ENCODE results near the gene EDN2. TPM values are rescaled to one million over a fixed set of nuclear protein-coding genes. Genes with fewer than 3 reads are reported as not detected.

EDN2 gene
- total RNA-seq, 1 donor from 2014 or later, result 0.47 TPM

GRCh38 chr1:41432481-41433280, 51.8 kb downstream of the EDN2 start:
- Histone ChIP-seq H3K27me3 (ENCODE audit: low read depth) (peaks cover 17% of the 10 kb centered on the region), H3K4me1 (peaks cover 44% of the 10 kb centered on the region), H3K9me3 (replicated peaks) (no peaks in the 10 kb centered on the region), H3K36me3 (no peaks in the 10 kb centered on the region), H3K27ac (replicated peaks) (peak overlapping the region; percentile 90), H3K4me3 (peak overlapping the region; percentile 5)
- peak; percentile 95 for TF ChIP-seq CTCF (IDR thresholded peaks at IDR 0.05; ENCODE audit: borderline replicate concordance)
- DNase-seq, result peak; percentile 88
- intact Hi-C loops (cut with micrococcal nuclease), result no loop called here

GRCh38 chr1:41431490-41432350, 52.8 kb downstream of the EDN2 start:
- Histone ChIP-seq H3K4me1 (peaks cover 44% of the 10 kb centered on the region), H3K27me3 (ENCODE audit: low read depth) (peaks cover 17% of the 10 kb centered on the region), H3K27ac (replicated peaks) (peak overlapping the region; percentile 90), H3K36me3 (no peaks in the 10 kb centered on the region), H3K4me3 (peak overlapping the region; percentile 5), H3K9me3 (replicated peaks) (no peaks in the 10 kb centered on the region)
- intact Hi-C loops (cut with micrococcal nuclease), result no loop called here
- DNase-seq, result peak; percentile 31
- TF ChIP-seq CTCF (IDR thresholded peaks at IDR 0.05; ENCODE audit: borderline replicate concordance), result no peak

GRCh38 chr1:41430582-41430981, 53.9 kb downstream of the EDN2 start:
- Histone ChIP-seq H3K4me3 (no peak overlapping the region), H3K27me3 (ENCODE audit: low read depth) (peaks cover 14% of the 10 kb centered on the region), H3K36me3 (no peaks in the 10 kb centered on the region), H3K9me3 (replicated peaks) (no peaks in the 10 kb centered on the region), H3K4me1 (peaks cover 37% of the 10 kb centered on the region), H3K27ac (replicated peaks) (no peak overlapping the region)
- intact Hi-C loops (cut with micrococcal nuclease), result no loop called here
- TF ChIP-seq CTCF (IDR thresholded peaks at IDR 0.05; ENCODE audit: borderline replicate concordance), result no peak
- DNase-seq, result no peak

GRCh38 chr1:41430069-41430468, 54.4 kb downstream of the EDN2 start:
- Histone ChIP-seq H3K9me3 (replicated peaks) (no peaks in the 10 kb centered on the region), H3K36me3 (no peaks in the 10 kb centered on the region), H3K4me3 (no peak overlapping the region), H3K27ac (replicated peaks) (no peak overlapping the region), H3K27me3 (ENCODE audit: low read depth) (peaks cover 10% of the 10 kb centered on the region), H3K4me1 (peaks cover 33% of the 10 kb centered on the region)
- no peak for TF ChIP-seq CTCF (IDR thresholded peaks at IDR 0.05; ENCODE audit: borderline replicate concordance)
- no peak for DNase-seq
- intact Hi-C loops (cut with micrococcal nuclease), result no loop called here

- no peak overlapping the region for H3K27ac ChIP-seq (replicated peaks)
- no peak for DNase-seq
These were observed 54.8 kb downstream of the EDN2 start for GRCh38 chr1:41429641-41430035.

More at GRCh38 chr1:41429641-41430035, 54.8 kb downstream of the EDN2 start:
- Histone ChIP-seq H3K4me1 (peaks cover 33% of the 10 kb centered on the region), H3K36me3 (no peaks in the 10 kb centered on the region), H3K9me3 (replicated peaks) (no peaks in the 10 kb centered on the region), H3K27me3 (ENCODE audit: low read depth) (peaks cover 9% of the 10 kb centered on the region), H3K4me3 (no peak overlapping the region)
- intact Hi-C loops (cut with micrococcal nuclease), result no loop called here
- TF ChIP-seq CTCF (IDR thresholded peaks at IDR 0.05; ENCODE audit: borderline replicate concordance), result no peak

Other genes with a start within 250 kb of the EDN2 start
- gene SCMH1, start 242.4 kb downstream of the EDN2 start, total RNA-seq, result 48.1 TPM
- gene FOXO6, start 123.2 kb downstream of the EDN2 start, total RNA-seq, result 2.1 TPM